ENCODE results near the gene IL6ST.
"Not testable (repeated sequence)": the region's sequence is repeated elsewhere in the genome, so short reads cannot be mapped to it uniquely, and the experiment has no call there.

The IL6ST gene

GRCh38 chr5:56002303-56002702, 7.5 kb upstream of the IL6ST start:
- H3K27ac ChIP-seq = no peak overlapping the region
- H3K4me1 ChIP-seq (ENCODE audit: low read depth, poor library complexity, severe bottlenecking) = peaks cover 35% of the 10 kb centered on the region
- H3K36me3 ChIP-seq (ENCODE audit: insufficient read depth) = no peaks in the 10 kb centered on the region
- TF ChIP-seq CTCF (conservative IDR thresholded peaks at IDR 0.05; ENCODE audit: low read depth, low read length) = no peak
- H2AFZ ChIP-seq (ENCODE audit: low read depth) = no peak overlapping the region
- no peaks in the 10 kb centered on the region for H3K79me2 ChIP-seq (ENCODE audit: insufficient read depth, low read depth)
- no peak overlapping the region for H3K4me3 ChIP-seq (IDR thresholded peaks at IDR 0.05; ENCODE audit: insufficient read depth, low read depth, low read length)
- H3K4me2 ChIP-seq = no peak overlapping the region
- H4K20me1 ChIP-seq (ENCODE audit: insufficient read depth) = no peaks in the 10 kb centered on the region
- no peak overlapping the region for H3K9ac ChIP-seq
- no peaks in the 10 kb centered on the region for H3K27me3 ChIP-seq (ENCODE audit: insufficient read depth, low read depth)

GRCh38 chr5:56000221-56000620, 5.5 kb upstream of the IL6ST start:
- H4K20me1 ChIP-seq (ENCODE audit: insufficient read depth); H3K27ac ChIP-seq; H3K4me3 ChIP-seq (IDR thresholded peaks at IDR 0.05; ENCODE audit: insufficient read depth, low read depth, low read length); H3K27me3 ChIP-seq (ENCODE audit: insufficient read depth, low read depth); H3K4me2 ChIP-seq; H3K9ac ChIP-seq; H3K36me3 ChIP-seq (ENCODE audit: insufficient read depth); H2AFZ ChIP-seq (ENCODE audit: low read depth): not testable (repeated sequence)
- Histone ChIP-seq H3K79me2 (ENCODE audit: insufficient read depth, low read depth) (peaks cover 19% of the 10 kb centered on the region; the same call in 1 of the 2 replicates), H3K4me1 (ENCODE audit: low read depth, poor library complexity, severe bottlenecking) (peaks cover 34% of the 10 kb centered on the region)

- Histone ChIP-seq H2AFZ (ENCODE audit: low read depth) (no peak overlapping the region), H3K4me1 (ENCODE audit: low read depth, poor library complexity, severe bottlenecking) (peaks cover 34% of the 10 kb centered on the region), H3K9ac (no peak overlapping the region)
These were observed 4.2 kb upstream of the IL6ST start for GRCh38 chr5:55998966-55999365.

GRCh38 chr5:55997742-55998351, 3.1 kb upstream of the IL6ST start:
- H3K4me1 ChIP-seq (ENCODE audit: low read depth, poor library complexity, severe bottlenecking) = peaks cover 26% of the 10 kb centered on the region
- no peak overlapping the region for H2AFZ ChIP-seq (ENCODE audit: low read depth)
- TF ChIP-seq CTCF (conservative IDR thresholded peaks at IDR 0.05; ENCODE audit: low read depth, low read length) = no peak
- no peak overlapping the region for H3K9ac ChIP-seq
- H3K4me3 ChIP-seq (IDR thresholded peaks at IDR 0.05; ENCODE audit: insufficient read depth, low read depth, low read length) = no peak overlapping the region
- H3K79me2 ChIP-seq (ENCODE audit: insufficient read depth, low read depth) = peaks cover 40% of the 10 kb centered on the region
- H3K27ac ChIP-seq = no peak overlapping the region
- H3K4me2 ChIP-seq = no peak overlapping the region
- no peaks in the 10 kb centered on the region for H3K27me3 ChIP-seq (ENCODE audit: insufficient read depth, low read depth)
- H3K36me3 ChIP-seq (ENCODE audit: insufficient read depth) = peaks cover 8% of the 10 kb centered on the region; the same call in 1 of the 2 replicates
- no peaks in the 10 kb centered on the region; the same call in 1 of the 2 replicates for H4K20me1 ChIP-seq (ENCODE audit: insufficient read depth)

More at GRCh38 chr5:55998966-55999365, 4.2 kb upstream of the IL6ST start:
- H4K20me1 ChIP-seq (ENCODE audit: insufficient read depth) = no peaks in the 10 kb centered on the region
- TF ChIP-seq CTCF (conservative IDR thresholded peaks at IDR 0.05; ENCODE audit: low read depth, low read length) = no peak
- no peak overlapping the region for H3K27ac ChIP-seq
- no peak overlapping the region for H3K4me3 ChIP-seq (IDR thresholded peaks at IDR 0.05; ENCODE audit: insufficient read depth, low read depth, low read length)
- no peak overlapping the region for H3K4me2 ChIP-seq
- H3K79me2 ChIP-seq (ENCODE audit: insufficient read depth, low read depth) = peaks cover 29% of the 10 kb centered on the region
- H3K36me3 ChIP-seq (ENCODE audit: insufficient read depth) = no peaks in the 10 kb centered on the region
- H3K27me3 ChIP-seq (ENCODE audit: insufficient read depth, low read depth) = no peaks in the 10 kb centered on the region

All from KMS-11 (cell line).